IgD-negative memory B cell (primary cell): ENCODE results near the gene REXO2. TPM values are rescaled to one million over a fixed set of nuclear protein-coding genes. Genes with fewer than 3 reads are reported as not detected.

ENCODE experiments used
- H3K27ac Mint-ChIP-seq, 3 donors: one replicate each; pipeline ENCODE4 v1.8.0; 2020 to 2022; ENCODE audit warnings: mild to moderate bottlenecking in 3 of 3, mixed read lengths in 3 of 3, moderate library complexity in 1 of 3
- H3K27me3 Mint-ChIP-seq: one replicate; pipeline ENCODE4 v1.8.0; 2021; ENCODE audit warnings: mixed read lengths
- H3K36me3 Mint-ChIP-seq: one replicate; pipeline ENCODE4 v1.8.0; 2020; ENCODE audit warnings: mild to moderate bottlenecking, mixed read lengths
- H3K4me1 Mint-ChIP-seq, 3 donors: one replicate each; pipeline ENCODE4 v1.8.0; 2020 to 2022; ENCODE audit warnings: mixed read lengths in 3 of 3, mild to moderate bottlenecking in 1 of 3
- H3K4me3 Mint-ChIP-seq, 4 donors: one replicate each; pipeline ENCODE4 v1.8.0; 2020 to 2022; ENCODE audit warnings: mild to moderate bottlenecking in 4 of 4, mixed read lengths in 4 of 4, moderate library complexity in 3 of 4
- H3K9me3 Mint-ChIP-seq, 3 donors: one replicate each; pipeline ENCODE4 v1.8.0; 2020 to 2021; ENCODE audit warnings: mixed read lengths in 3 of 3, mild to moderate bottlenecking in 1 of 3
- polyA plus RNA-seq: library from polyadenylated mRNA; unstranded; fragments of 300-500 nt; fragmentation: Illumina TruSeq; gene quantifications from one replicate; pipeline ENCODE4 v1.2.3, GENCODE V29; 2021

REXO2 gene
- polyA plus RNA-seq, 1 donor from 2014 or later = 34.0 TPM

- Mint-ChIP-seq H3K27ac (no peak overlapping the region), H3K4me1 (no peaks in the 10 kb centered on the region), H3K4me3 (peak overlapping the region in 1 of 4 donors; percentile 30), H3K36me3 (peaks cover 7% of the 10 kb centered on the region), H3K27me3 (no peaks in the 10 kb centered on the region), H3K9me3 (peaks cover 1 to 4% (median 4%) of the 10 kb centered on the region in 3 donors)
Observed at GRCh38 chr11:114426280-114426679, 13.0 kb upstream of the REXO2 start.

- no peaks in the 10 kb centered on the region for H3K36me3 Mint-ChIP-seq
- H3K4me1 Mint-ChIP-seq = peaks cover 0 to 2% (median 0%) of the 10 kb centered on the region in 3 donors
- no peak overlapping the region for H3K4me3 Mint-ChIP-seq
- H3K27me3 Mint-ChIP-seq = no peaks in the 10 kb centered on the region
- H3K9me3 Mint-ChIP-seq = no peaks in the 10 kb centered on the region
- H3K27ac Mint-ChIP-seq = no peak overlapping the region
Observed at GRCh38 chr11:114430290-114430689, 9.0 kb upstream of the REXO2 start.

GRCh38 chr11:114432893-114433292 lies 6.4 kb upstream of the REXO2 start:
- Mint-ChIP-seq H3K36me3 (peaks cover 2% of the 10 kb centered on the region), H3K4me3 (no peak overlapping the region), H3K27me3 (no peaks in the 10 kb centered on the region), H3K27ac (no peak overlapping the region), H3K4me1 (peaks cover 0 to 4% (median 0%) of the 10 kb centered on the region in 3 donors), H3K9me3 (no peaks in the 10 kb centered on the region)

- H3K4me1 Mint-ChIP-seq = peaks cover 0 to 4% (median 0%) of the 10 kb centered on the region in 3 donors
- no peak overlapping the region for H3K4me3 Mint-ChIP-seq
- no peaks in the 10 kb centered on the region for H3K9me3 Mint-ChIP-seq
- H3K27me3 Mint-ChIP-seq = no peaks in the 10 kb centered on the region
- no peak overlapping the region for H3K27ac Mint-ChIP-seq
- peaks cover 2% of the 10 kb centered on the region for H3K36me3 Mint-ChIP-seq
Observed at GRCh38 chr11:114433376-114433775, 5.9 kb upstream of the REXO2 start.

- Mint-ChIP-seq H3K9me3 (no peaks in the 10 kb centered on the region), H3K4me3 (peak overlapping the region in 3 of 4 donors; percentile 9 to 98 (median 17)), H3K27me3 (no peaks in the 10 kb centered on the region), H3K27ac (peak overlapping the region in 2 of 3 donors; percentile 68 to 78), H3K36me3 (peaks cover 8% of the 10 kb centered on the region), H3K4me1 (peaks cover 11 to 17% (median 12%) of the 10 kb centered on the region in 3 donors)
Observed at GRCh38 chr11:114438303-114438702, 964 bp upstream of the REXO2 start.

GRCh38 chr11:114440121-114440860 lies 1.0 kb downstream of the REXO2 start:
- peaks cover 8% of the 10 kb centered on the region for H3K36me3 Mint-ChIP-seq
- H3K4me3 Mint-ChIP-seq = peak overlapping the region; percentile 97 to 99 (median 98)
- peak overlapping the region; percentile 67 to 78 (median 68) for H3K27ac Mint-ChIP-seq
- no peaks in the 10 kb centered on the region for H3K9me3 Mint-ChIP-seq
- no peaks in the 10 kb centered on the region for H3K27me3 Mint-ChIP-seq
- H3K4me1 Mint-ChIP-seq = peaks cover 12 to 17% (median 13%) of the 10 kb centered on the region in 3 donors

GRCh38 chr11:114440971-114441763 lies 1.9 kb downstream of the REXO2 start:
- Mint-ChIP-seq H3K27me3 (no peaks in the 10 kb centered on the region), H3K36me3 (peaks cover 8% of the 10 kb centered on the region), H3K27ac (no peak overlapping the region), H3K9me3 (no peaks in the 10 kb centered on the region), H3K4me1 (peaks cover 11 to 17% (median 12%) of the 10 kb centered on the region in 3 donors), H3K4me3 (peak overlapping the region in 3 of 4 donors; percentile 33 to 69 (median 65))

GRCh38 chr11:114441921-114442320 lies 2.7 kb downstream of the REXO2 start:
- Mint-ChIP-seq H3K4me1 (peaks cover 10 to 17% (median 12%) of the 10 kb centered on the region in 3 donors), H3K27ac (no peak overlapping the region), H3K36me3 (peaks cover 8% of the 10 kb centered on the region), H3K27me3 (no peaks in the 10 kb centered on the region), H3K9me3 (peaks cover 0 to 3% (median 0%) of the 10 kb centered on the region in 3 donors), H3K4me3 (peak overlapping the region in 1 of 4 donors; percentile 69)

- H3K27ac Mint-ChIP-seq = no peak overlapping the region
- peaks cover 0 to 3% (median 0%) of the 10 kb centered on the region in 3 donors for H3K9me3 Mint-ChIP-seq
- no peaks in the 10 kb centered on the region for H3K27me3 Mint-ChIP-seq
- peaks cover 12 to 17% (median 12%) of the 10 kb centered on the region in 3 donors for H3K4me1 Mint-ChIP-seq
- H3K4me3 Mint-ChIP-seq = no peak overlapping the region
- peaks cover 12% of the 10 kb centered on the region for H3K36me3 Mint-ChIP-seq
Observed at GRCh38 chr11:114442536-114442935, 3.3 kb downstream of the REXO2 start.

- Mint-ChIP-seq H3K4me1 (peaks cover 0 to 5% (median 0%) of the 10 kb centered on the region in 3 donors), H3K27ac (no peak overlapping the region), H3K27me3 (no peaks in the 10 kb centered on the region), H3K4me3 (no peak overlapping the region), H3K9me3 (peaks cover 0 to 3% (median 0%) of the 10 kb centered on the region in 3 donors), H3K36me3 (peaks cover 8% of the 10 kb centered on the region)
Observed at GRCh38 chr11:114447444-114447843, 8.2 kb downstream of the REXO2 start.

GRCh38 chr11:114447892-114448291 lies 8.6 kb downstream of the REXO2 start:
- Mint-ChIP-seq H3K9me3 (peaks cover 0 to 3% (median 0%) of the 10 kb centered on the region in 3 donors), H3K4me3 (no peak overlapping the region), H3K27me3 (no peaks in the 10 kb centered on the region), H3K4me1 (peaks cover 0 to 5% (median 0%) of the 10 kb centered on the region in 3 donors), H3K36me3 (peaks cover 8% of the 10 kb centered on the region), H3K27ac (no peak overlapping the region)

- H3K9me3 Mint-ChIP-seq = peaks cover 0 to 3% (median 0%) of the 10 kb centered on the region in 3 donors
- H3K27ac Mint-ChIP-seq = no peak overlapping the region
- peaks cover 0 to 3% (median 0%) of the 10 kb centered on the region in 3 donors for H3K4me1 Mint-ChIP-seq
- H3K4me3 Mint-ChIP-seq = no peak overlapping the region
- H3K27me3 Mint-ChIP-seq = no peaks in the 10 kb centered on the region
- peaks cover 10% of the 10 kb centered on the region for H3K36me3 Mint-ChIP-seq
Observed at GRCh38 chr11:114448749-114449482, 9.6 kb downstream of the REXO2 start.

- H3K36me3 Mint-ChIP-seq = peaks cover 10% of the 10 kb centered on the region
- peaks cover 0 to 3% (median 0%) of the 10 kb centered on the region in 3 donors for H3K9me3 Mint-ChIP-seq
- H3K27me3 Mint-ChIP-seq = no peaks in the 10 kb centered on the region
- peaks cover 0 to 3% (median 0%) of the 10 kb centered on the region in 3 donors for H3K4me1 Mint-ChIP-seq
- no peak overlapping the region for H3K4me3 Mint-ChIP-seq
- no peak overlapping the region for H3K27ac Mint-ChIP-seq
Observed at GRCh38 chr11:114449845-114450244, 10.6 kb downstream of the REXO2 start.

GRCh38 chr11:114452399-114452798 lies 13.1 kb downstream of the REXO2 start:
- Mint-ChIP-seq H3K4me1 (peaks cover 0 to 1% (median 0%) of the 10 kb centered on the region in 3 donors), H3K27ac (no peak overlapping the region), H3K9me3 (no peaks in the 10 kb centered on the region), H3K36me3 (peaks cover 6% of the 10 kb centered on the region), H3K4me3 (no peak overlapping the region), H3K27me3 (no peaks in the 10 kb centered on the region)
